ENCODE measurements around the gene EPB42.

DNA sequence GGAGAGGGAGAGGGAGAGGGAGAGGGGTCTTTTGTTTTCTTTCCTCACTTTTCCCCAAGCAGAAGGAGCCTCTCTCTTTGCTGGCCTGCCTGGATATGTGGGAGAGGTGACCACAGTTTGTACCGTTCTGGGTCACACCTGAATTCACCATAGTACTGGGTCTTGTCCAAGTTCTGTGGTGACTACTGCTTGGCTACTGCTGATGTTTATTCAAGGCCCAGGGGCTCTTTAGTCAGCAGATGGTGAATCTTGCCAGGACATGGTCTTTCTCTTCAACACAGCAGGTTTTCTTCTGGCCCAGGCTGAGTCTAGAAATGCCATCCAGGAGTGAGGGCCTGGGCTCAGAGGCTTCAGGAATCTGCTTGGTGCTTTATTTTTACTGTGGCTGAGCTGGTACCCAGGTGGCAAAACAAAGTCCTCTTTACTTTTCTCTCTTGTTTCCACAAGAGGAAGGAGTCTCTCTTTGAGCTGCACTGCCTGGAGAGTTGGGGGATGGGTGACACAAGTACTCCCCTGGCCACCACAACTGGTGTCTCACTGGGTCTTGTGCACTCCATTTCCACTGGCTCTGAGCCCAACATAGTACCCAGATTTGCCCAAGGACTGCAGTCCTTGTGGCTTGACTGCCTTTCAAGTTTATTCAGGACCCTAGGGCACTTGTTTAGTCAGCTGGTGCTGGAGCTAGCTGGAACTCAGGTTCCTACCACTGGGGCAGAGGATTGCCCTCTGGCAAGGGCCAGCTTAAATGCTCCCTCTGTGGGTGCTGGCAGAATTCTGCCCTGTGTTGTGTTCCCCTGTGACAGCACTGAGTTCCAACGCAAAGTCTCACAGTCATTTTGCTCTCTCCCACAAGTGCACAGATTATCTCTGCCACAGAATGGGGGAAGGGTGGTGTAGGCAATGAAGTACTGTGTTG, 52.4 kb downstream of the EPB42 start:
- TF ChIP-seq EZH2 (IDR thresholded peaks at IDR 0.05; ENCODE audit: borderline replicate concordance, insufficient read depth, low read depth, low read length, poor library complexity, severe bottlenecking) = no peak
- TF ChIP-seq, protein P1, sequence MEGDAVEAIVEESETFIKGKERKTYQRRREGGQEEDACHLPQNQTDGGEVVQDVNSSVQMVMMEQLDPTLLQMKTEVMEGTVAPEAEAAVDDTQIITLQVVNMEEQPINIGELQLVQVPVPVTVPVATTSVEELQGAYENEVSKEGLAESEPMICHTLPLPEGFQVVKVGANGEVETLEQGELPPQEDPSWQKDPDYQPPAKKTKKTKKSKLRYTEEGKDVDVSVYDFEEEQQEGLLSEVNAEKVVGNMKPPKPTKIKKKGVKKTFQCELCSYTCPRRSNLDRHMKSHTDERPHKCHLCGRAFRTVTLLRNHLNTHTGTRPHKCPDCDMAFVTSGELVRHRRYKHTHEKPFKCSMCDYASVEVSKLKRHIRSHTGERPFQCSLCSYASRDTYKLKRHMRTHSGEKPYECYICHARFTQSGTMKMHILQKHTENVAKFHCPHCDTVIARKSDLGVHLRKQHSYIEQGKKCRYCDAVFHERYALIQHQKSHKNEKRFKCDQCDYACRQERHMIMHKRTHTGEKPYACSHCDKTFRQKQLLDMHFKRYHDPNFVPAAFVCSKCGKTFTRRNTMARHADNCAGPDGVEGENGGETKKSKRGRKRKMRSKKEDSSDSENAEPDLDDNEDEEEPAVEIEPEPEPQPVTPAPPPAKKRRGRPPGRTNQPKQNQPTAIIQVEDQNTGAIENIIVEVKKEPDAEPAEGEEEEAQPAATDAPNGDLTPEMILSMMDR (IDR thresholded peaks at IDR 0.05) = no peak
